Measurements from ENCODE around the gene STAM2. TPM values are rescaled to one million over a fixed set of nuclear protein-coding genes. Genes with fewer than 3 reads are reported as not detected.

The STAM2 gene
- total RNA-seq, 1 experiment from 2014 or later = 14.2 TPM

GRCh38 chr2:152068226-152068625 is 107.3 kb downstream of the STAM2 start:
- no CpG with 5 or more reads among the region's 2 CpGs for WGBS (ENCODE audit: extremely low coverage, insufficient read length, low lambda C conversion rate)

More at GRCh38 chr2:152068226-152068625, 107.3 kb downstream of the STAM2 start:
- no peaks in the 10 kb centered on the region for H3K23me2 ChIP-seq (ENCODE audit: insufficient read length, low read depth, low read length, poor library complexity, severe bottlenecking)
- no peak overlapping the region for H2BK120ac ChIP-seq (ENCODE audit: low read depth, low read length, poor library complexity, severe bottlenecking)
- H3K14ac ChIP-seq (ENCODE audit: insufficient read depth, low read length) = no peak overlapping the region
- H3K18ac ChIP-seq (ENCODE audit: insufficient read length, low read depth, low read length) = no peak overlapping the region
- 0 out of 2 replicates have a peak, but pooled peaks cover 2% of the 10 kb centered on the region for H3K79me2 ChIP-seq (ENCODE audit: insufficient read depth, low read length)
- no peaks in the 10 kb centered on the region for H4K20me1 ChIP-seq (ENCODE audit: control insufficient read depth, insufficient read depth, insufficient read length)
- Mint-ChIP-seq H3K9me3 (no peaks in the 10 kb centered on the region), H3K4me3 (no peak overlapping the region), H3K27ac (no peak overlapping the region), H3K4me1 (peaks cover 12 to 13% of the 10 kb centered on the region in 2 experiments), H3K27me3 (ENCODE audit: low read depth) (no peaks in the 10 kb centered on the region), H3K36me3 (ENCODE audit: insufficient read depth in 1 of 3, low read depth in 3 of 3) (peaks cover 0 to 2% (median 0%) of the 10 kb centered on the region in 3 experiments; a peak in 3 of 7 replicates)
- no peaks in the 10 kb centered on the region for H3K9me3 ChIP-seq (ENCODE audit: control insufficient read depth, low read depth, low read length)
- H4K91ac ChIP-seq (ENCODE audit: insufficient read length, low read depth, low read length) = no peak overlapping the region
- H2BK12ac ChIP-seq (ENCODE audit: insufficient read length, low read depth, low read length) = no peak overlapping the region
- no peak overlapping the region for H2BK15ac ChIP-seq (ENCODE audit: low read depth, low read length)
- no peak overlapping the region for H3K4ac ChIP-seq (ENCODE audit: low read depth, low read length)
- H4K5ac ChIP-seq (ENCODE audit: insufficient read length, low read depth, low read length) = no peak overlapping the region
- H3K23ac ChIP-seq (ENCODE audit: insufficient read length, low read depth, low read length) = no peak overlapping the region
- TF ChIP-seq CTCF (conservative IDR thresholded peaks at IDR 0.05) = no peak
- H3K56ac ChIP-seq (ENCODE audit: insufficient read length, low read depth, low read length) = no peak overlapping the region
- no peaks in the 10 kb centered on the region for H3K79me1 ChIP-seq (ENCODE audit: insufficient read depth, low read depth, low read length, poor library complexity, severe bottlenecking)
- H2AK5ac ChIP-seq (ENCODE audit: insufficient read length, low read length) = no peak overlapping the region
- H3K4me1 ChIP-seq (ENCODE audit: insufficient read depth, low read length) = peaks cover 2% of the 10 kb centered on the region; the same call in 1 of the 2 replicates
- H4K8ac ChIP-seq (replicated peaks; ENCODE audit: insufficient read length, low read depth, low read length) = no peak overlapping the region
- no peak overlapping the region for H2BK20ac ChIP-seq (ENCODE audit: low read depth, low read length, poor library complexity, severe bottlenecking)
- H3T11ph ChIP-seq (ENCODE audit: low read length) = no peak overlapping the region
- H2BK5ac ChIP-seq (ENCODE audit: insufficient read length, low read length) = no peak overlapping the region
- H3K9ac ChIP-seq (ENCODE audit: extremely low read depth, insufficient read length, low read length) = no peak overlapping the region
- H3K4me2 ChIP-seq (ENCODE audit: insufficient read depth, insufficient read length, low read length) = no peak overlapping the region
- no peak overlapping the region for H3K27ac ChIP-seq (ENCODE audit: insufficient read length, low read depth, low read length)
- H3K27me3 ChIP-seq (ENCODE audit: insufficient read depth, low read length) = no peaks in the 10 kb centered on the region
- no peak overlapping the region for H2AFZ ChIP-seq (ENCODE audit: low read length)
- no peak for DNase-seq

All from H9 (cell line).